ENCODE data around the gene ANXA4.

Gene ANXA4

DNA sequence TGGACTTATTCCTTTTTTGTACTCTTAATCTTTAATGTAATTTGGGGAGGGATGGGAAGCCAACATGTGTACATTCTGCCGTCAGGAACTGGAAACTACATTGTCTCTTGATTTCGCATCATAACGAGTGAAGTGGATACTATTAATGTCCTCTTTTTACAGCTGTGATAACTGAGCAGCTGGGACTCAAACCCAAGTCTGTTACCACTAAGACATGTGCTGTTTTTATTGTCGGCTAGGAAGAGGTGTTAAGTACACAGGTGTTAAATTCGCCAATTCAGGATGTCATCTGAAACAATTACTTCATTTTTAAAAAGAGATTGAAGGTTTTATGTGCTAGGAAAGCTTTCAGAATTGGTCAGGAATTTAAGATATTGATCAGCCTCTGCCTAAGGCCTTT, 94.4 kb downstream of the ANXA4 start:
- in situ Hi-C loops (cut with MboI; ENCODE audit: low sequenced_read_pairs), result no loop called here

DNA sequence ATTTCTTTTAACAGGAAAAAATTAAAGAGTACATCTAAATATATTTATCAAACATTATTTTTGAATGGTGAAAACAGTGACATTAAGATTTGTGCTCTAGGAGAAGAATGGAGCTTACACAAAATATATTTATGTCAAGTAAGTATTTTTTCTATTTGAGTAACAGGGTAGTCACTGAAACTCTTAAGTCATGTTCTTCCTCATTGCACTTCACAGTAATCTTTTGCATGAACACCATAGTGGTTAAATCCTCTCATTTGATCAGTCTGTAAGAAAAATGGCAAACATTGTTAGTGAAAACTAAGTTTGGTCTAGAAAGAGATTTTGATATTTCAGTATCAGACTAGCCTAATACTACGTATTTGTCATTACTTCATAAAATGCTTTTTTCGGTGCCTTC, 95.6 kb downstream of the ANXA4 start:
- in situ Hi-C loops (cut with MboI; ENCODE audit: low sequenced_read_pairs), result no loop called here

DNA sequence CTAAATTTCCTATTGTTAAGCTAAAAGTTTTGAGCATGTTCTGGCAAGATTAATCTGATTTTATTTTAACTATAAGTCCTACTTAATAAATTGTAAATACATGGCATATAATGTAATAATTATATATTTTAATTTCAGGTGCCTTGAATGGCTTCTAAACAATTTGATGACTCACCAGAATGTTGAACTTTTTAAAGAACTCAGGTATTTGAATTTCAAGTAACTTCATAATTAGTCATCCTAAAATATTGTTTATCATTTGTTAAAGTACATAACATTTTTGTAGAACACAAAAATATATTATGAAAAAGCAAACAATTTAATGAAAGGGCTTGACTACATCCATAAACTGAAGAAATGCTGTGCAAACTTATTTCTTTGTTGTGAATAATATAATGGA, 102.1 kb downstream of the ANXA4 start:
- in situ Hi-C loops (cut with MboI; ENCODE audit: low sequenced_read_pairs), result no loop called here

DNA sequence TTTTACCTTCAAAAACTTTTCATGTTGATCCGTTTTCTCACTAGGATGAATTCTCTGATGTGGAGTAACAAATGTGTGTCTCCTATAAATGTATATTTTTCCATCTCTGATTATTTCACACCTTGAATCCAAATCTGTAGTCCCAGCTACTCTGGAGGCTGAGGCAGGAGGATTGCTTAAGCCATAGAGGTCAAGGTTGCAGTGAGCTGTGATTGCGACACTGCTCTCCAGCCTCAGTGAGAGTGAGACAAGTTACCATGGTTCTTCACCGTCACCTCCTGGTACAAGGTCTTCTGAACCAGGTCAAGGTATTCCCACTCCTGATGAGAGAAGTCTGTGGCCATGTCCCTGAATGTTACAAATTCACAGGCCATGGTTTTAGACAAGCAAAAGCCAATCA, 102.6 kb downstream of the ANXA4 start:
- in situ Hi-C loops (cut with MboI; ENCODE audit: low sequenced_read_pairs), result no loop called here

DNA sequence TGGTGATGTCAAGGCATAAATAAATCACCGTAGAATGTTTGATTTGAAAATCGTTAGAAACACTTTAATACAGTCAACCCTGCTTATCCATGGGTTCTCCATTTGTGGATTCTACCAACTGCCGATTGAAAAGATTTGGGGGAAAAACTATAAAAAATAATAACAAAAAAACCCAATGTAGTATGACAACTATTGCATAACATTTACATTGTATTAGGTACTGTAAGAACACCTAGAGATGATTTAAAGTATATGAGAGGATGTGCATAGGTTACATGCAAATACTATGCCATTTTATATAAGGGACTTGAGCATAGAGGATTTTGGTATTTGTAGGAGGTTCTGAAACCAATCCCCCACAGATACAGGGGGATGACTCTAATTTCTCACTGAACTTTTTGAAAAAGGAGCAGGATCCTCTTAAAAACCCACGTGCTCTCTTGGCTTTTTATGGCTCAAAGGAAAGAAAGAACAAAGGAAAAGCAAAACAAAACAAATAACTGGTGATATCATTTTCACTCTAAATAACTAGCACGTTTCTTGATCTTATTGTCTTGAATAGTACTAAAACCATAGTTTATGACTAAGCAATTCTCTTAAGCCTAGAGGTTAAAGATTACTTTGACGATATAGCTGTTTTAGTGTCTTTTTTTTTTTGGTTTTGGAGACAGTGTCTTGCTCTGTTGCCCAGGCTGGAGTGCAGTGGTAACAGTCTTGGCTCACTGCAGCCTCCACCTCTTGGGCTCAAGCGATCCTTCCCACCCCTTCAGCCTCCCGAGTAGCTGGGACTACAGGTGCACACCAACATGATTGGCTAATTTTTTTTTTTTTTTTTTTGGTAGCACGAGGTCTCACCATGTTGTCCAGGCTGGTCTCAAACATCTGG, 104.5 kb downstream of the ANXA4 start:
- in situ Hi-C loops (cut with MboI; ENCODE audit: low sequenced_read_pairs), result no loop called here

DNA sequence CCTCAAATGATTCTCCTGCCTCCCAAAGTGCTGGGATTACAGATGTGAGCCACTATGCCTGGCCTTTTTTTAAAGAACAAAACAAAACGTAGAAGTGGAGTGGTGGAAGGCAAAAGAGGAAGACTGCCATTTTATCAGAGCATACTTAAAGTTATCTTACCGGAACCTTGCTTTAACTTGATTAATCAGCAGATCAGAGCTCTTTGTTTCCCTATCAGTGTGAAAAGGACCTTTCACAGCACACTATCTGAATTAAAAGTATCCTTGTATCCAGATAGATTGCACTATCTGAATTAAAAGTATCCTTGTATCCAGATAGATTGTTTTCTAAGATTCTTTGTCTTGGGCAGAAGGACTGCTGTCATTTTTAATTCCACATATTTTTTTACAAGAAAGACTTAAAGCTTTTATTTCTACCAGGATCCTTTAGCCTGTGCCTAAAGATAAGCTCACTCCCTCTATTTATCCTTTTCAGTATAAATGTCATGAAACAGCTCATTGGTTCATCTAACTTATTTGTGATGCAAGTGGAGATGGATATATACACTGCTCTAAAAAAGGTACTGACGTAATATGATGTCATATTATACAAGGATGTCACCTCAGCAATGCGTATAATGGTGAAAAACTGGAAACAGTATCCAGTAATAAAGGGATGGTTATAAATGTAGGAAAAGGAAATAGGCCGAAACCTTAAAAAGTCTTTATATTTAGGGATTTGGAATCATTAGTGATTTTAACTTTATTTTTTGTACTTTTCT, 105.3 kb downstream of the ANXA4 start:
- in situ Hi-C loops (cut with MboI; ENCODE audit: low sequenced_read_pairs), result no loop called here

DNA sequence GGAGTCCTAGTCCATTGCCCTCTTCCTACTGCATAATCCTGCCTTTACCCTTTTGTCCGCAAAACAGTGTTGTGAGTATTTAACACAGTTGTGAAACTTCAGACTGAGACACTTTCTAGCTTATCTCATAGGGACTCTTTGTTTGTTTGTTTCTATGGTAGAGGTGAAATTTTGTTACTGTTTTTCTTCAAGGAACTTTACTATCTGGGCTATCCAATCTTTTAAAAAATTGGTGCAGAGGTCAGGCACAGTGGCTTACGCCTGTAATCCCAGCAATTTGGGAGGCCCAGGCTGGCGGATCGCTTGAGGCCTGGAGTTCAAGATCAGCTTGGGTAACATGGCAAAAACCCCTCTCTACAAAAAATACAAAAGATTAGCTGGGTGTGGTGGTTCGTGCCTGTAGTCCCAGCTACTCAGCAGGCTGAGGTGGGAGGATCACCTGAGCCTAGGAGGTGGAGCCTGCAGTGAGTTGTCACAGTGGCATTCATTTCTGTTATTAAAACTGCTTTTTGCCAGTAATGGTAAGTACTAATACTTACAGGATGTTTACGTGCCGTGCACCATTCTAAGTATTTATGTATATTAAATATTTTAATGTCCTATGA, 106.4 kb downstream of the ANXA4 start:
- in situ Hi-C loops (cut with MboI; ENCODE audit: low sequenced_read_pairs), result no loop called here

DNA sequence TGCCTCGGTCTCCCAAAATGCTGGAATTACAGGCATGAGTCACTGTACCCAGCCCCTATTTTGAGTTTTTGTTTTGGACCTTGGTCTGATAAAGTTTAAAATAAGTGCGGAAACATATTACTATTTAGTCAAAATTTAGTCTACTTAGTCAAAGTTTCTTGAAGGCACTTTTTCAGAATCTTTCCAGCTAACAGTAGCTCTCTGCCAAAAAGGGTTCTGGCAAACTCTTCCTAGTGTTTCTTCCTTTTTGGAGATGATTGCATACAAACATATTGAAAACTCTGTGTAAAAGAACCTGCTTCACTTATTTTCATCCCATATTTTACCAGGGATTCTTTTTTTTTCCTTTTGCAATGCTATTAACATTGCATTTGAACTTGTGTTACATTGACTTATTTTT, 116.3 kb downstream of the ANXA4 start:
- in situ Hi-C loops (cut with MboI; ENCODE audit: low sequenced_read_pairs), result no loop called here

DNA sequence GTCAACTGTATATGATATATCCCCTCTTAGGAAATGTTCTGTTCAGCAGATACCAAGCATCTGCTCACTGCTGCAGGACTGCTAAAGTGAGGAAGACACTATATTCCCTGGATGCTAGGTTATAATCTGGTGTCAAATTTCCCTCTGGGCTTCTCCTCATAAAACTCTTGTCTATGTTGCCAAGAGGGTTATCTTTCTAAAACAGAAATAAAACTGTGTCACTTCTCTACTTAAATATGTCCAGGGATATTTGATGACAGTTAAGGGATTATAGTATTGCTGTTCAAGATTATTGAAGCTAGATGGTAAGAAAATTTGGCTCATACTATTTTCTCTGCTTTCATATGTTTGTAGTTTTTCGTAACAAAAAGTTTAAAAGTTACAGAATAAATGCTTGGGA, 121.4 kb downstream of the ANXA4 start:
- in situ Hi-C loops (cut with MboI; ENCODE audit: low sequenced_read_pairs), result no loop called here

Measured in hTERT RPE-1 (cell line).